Activated CD4-positive, alpha-beta T cell treated with anti-CD3 and anti-CD28 coated beads, Interleukin-2, amount 50 U/mL, for 4 hours (primary cell): ENCODE measurements around the gene DIMT1.

ENCODE experiments used
- DNase-seq, 2 experiments: peaks; one replicate each; pipeline ENCODE4 v3.0.0-alpha.2; 2020

DIMT1 gene

DNA sequence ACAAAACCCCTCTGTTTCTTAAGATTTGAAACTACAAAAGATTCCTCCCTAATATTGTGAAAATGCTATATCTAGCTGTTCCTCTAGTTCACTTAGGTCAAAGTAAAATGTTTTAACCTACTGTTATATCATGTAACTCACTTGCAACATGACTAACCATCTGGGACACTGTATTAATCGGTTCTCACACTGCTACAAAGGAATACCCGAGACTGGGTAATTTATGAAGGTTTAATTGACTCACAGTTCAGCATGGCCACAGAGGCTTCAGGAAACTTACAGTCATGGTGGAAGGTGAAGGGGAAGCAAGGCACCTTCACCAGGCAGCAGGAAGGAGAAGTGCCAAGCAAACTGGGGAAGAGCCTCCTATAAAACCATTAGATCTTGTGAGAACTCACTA is 34.7 kb downstream of the DIMT1 start:
- no peak for DNase-seq

DNA sequence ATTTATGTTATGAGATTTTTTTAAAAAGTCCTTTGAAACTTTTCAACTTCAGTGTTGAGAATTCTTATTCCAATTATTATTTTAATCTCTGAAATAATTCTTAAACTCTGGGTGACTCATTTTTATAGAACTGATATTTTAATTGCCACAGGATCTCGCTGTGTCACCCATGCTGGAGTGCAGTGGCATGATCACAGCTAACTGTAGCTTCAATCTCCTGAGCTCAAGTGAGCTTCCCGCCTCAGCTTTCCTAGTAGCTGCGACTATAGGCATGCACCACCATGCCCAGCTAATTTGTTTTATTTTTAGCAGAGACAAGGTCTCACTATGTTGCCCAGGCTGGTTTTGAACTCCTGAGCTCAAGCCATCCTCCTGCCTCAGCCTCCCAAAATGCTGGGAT is 41.0 kb downstream of the DIMT1 start:
- no peak for DNase-seq

DNA sequence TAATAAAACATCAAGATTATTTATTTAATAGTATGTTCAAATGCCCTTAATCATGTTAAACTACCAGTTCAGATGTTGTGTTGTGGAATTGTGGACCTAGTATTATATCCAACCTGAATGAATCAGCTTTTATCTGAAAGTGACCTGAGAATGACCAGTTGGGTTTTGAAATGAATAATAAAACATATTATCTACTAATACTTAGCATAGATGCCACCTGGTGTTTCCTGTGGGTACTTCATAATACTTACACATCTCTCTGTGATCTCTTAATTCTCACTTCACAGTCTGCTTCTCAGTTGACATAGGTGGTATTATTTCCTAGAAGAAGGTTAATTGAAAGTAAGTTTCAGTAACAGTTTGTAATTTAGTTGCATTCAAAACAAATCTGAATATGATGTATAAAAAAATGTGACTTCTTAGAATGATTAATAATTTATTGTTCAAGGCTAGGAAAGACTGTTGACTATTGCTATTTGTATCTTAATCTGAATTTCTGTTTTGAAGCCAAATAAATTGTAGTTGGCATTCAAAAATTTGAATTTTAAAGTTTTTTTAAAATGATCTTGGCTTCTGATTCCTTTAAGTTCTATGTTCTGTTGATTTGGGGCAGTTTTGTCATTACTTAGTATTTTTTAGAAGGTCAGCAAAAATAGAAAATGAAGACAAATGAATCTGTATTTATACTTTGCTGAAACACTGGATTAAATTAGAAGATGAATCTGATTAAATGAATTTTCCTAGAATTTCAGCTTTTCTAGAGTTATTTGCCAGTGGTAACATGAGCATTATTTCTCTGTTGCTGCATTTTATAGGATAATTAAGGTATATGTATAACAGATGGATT is 49.5 kb downstream of the DIMT1 start:
- DNase-seq: no peak

DNA sequence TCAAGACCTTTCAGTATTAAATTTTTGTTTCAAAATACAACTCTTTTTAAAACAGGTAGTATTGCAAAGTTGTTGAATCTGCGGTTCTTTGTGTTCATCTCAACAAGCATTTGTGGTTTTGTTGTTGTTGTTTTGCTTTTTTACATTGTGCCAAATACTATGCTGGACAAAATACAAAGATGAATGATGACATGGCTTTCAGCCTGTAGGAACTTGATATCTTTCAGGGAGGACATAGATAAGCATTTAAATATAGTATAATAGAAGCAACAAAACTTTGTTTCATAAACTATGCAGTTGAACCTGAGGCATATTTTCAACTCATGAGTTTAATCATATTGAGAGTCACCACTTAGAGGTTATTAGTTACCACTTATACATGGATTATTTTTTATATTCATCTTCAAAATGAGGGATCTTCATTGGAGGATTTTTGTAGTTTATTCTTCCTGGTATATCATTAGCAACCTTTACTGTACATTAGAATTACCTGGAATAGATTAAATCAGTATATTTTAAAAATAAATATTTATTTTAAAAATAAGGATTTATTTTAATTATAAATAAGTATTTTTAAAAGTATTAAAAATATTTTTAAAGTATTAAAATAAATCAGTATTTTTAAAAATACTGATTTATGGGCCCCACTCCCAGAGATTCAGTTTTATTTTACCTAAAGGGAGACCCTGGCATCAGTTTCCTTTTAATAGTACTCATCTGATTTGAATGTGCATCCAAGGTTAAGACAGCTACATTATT is 54.8 kb downstream of the DIMT1 start:
- no peak for DNase-seq

DNA sequence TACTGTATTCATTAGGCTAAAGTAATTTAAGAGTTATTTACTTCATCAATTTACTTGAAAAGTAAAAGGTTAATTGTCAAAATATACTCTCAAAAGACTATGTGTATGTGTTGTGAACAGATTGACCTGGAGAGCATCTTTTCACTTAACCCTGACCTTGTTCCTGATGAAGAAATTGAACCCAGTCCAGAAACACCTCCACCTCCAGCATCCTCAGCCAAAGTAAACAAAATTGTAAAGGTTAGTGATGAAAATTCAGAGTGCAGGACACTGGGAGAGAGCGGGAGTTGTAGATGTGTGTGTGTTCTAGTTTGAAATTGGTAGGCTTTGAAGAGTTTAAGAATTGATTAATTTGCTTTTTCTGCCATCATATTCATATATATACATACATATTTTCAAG is 55.8 kb downstream of the DIMT1 start:
- no peak for DNase-seq

DNA sequence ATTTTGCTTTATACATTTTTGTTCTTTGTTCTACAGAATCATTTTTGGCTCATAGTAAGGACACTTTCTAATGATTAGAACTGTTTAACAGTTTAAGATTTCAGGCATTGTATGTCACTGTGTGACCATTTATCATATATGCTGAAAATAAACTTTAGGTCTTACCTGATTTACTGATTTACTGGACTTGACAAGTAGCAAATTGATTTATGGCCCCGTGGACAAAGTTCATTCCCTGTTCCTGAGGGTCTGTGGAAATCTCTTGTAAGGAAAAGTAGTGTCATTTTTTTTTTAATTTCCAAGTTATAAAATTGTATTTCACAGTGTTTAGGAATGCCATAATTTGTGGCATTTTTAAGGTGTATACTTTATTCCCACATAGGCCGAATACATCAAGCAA is 57.0 kb downstream of the DIMT1 start:
- DNase-seq: no peak

DNA sequence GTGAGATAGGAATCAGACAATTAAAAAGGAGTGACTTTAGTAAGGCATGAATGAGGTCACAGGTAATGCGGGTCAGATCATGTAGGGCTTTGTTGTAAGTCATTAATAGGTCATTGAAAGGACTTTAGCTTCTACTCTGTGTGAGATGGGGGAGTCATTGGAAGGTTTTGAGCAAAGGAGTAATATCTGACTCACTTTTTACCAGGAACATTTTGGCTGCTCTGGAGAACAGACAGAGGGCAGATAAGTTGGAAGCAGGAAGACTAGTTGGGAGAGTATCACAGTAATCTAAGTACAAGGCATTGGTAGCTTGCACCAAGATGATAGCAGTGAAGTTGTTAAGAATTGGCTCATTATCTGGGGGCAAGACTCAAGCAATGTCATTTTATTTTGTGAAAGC is 60.3 kb downstream of the DIMT1 start:
- DNase-seq: no peak

DNA sequence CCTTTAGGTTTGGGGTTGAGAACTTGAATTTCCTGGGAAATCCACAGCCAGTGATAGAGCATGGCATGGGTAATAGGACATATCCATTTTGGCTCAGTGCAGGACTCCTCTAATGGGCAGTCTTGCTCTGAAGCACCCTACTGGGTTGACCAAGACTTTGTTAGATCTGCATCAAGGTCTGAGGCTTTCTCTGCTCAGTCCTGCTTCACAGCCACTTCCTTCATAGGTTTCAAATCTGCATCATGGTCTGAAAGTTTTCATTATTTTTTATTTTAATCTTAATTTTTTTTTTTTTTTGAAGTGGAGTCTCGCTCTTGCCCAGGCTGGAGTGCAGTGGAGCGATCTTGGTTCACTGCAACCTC is 61.2 kb downstream of the DIMT1 start:
- DNase-seq: no peak

DNA sequence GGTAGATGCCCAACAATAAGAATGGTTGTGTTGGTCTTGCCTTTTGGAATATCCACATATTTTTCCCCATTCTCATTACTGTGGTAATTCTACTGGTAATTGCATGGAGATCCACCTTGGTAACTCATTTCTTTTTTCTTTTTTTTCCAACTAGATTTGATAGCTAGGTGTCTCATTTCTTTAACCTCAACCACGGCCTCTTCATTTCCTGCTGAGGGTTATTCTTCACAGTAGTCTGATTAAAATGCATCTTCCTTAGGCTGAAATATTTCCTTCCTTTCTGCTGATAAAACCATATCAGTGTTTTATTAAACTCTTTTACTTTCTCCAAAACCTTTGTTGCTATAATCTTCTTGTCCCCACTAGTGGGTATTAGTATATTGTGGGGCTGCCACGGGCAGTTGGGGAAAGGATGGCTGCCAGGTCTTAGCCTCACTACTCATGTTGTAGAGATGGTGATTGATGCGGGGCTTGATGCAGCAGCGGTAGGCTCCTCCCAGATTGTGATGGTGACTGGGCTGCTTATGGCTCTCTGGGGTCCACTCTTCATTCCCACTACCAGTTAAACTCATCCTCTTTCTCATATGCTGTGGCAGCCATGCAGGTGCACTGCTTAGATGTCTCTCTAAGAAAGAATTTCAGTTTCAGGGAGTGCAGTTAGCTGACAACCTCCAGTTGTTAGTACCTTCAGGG is 61.8 kb downstream of the DIMT1 start:
- DNase-seq: no peak

DNA sequence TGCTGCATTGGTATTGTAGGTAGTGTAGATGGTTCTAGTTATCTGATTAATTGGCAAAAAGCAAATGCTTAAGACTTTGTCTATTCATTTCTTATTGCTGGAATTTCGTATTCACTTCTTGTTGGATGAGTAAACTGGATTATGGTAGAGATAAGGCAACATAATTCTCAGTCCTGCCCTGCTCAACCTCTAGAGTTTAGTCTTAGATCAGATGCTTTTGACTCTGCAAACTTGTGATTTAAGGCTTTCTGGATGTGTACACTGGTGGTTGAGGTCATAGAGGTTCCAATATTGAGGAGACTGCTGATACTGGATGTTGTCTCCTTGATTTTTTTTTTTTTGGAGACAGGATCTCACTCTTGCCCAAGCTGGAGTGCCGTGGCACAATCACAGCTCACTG is 62.7 kb downstream of the DIMT1 start:
- DNase-seq: no peak

DNA sequence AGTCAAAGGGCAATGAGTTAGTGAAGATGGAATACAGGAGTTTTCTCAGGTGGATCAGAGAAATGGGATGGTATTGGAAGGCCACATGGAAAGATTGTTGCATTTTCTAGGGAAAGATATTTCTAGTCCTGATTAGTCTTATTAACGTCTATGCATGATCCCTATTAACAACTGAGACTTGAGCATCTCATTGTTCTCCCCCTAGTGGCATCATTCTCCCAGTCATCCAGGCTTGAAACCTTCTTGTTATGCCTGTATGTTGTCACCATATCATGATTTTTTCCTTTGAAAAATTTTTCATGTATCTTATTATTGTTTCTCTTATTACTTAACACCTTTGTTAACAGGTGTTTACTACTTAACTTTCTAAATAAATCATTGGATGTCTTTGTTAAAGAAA is 63.3 kb downstream of the DIMT1 start:
- DNase-seq: no peak
